ENCODE results near the gene MON2. TPM values are rescaled to one million over a fixed set of nuclear protein-coding genes. Genes with fewer than 3 reads are reported as not detected.

MON2 gene
- total and polyA plus RNA-seq, 4 donors = 11.9 to 175 (median 33.3) TPM

DNA sequence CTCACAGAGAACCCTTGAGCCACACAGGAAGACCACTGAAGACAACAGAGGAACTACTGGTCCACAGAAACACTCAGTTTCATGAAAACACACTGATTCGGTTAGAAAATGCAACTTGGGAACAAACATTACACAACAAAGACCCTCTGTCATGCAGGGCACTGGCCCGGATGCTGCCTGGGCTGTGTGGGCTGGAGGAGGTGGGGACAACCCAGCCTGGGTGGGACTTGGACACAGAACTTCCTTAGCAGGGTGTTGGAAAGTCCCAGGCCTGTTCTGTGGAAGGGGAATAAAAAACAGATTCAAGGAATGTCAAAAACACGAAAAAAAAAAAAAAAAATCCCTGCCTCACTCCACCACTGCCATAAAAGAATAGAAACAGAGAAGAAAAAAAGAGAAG is 181.0 kb downstream of the MON2 start:
- 45 to 50% methylated on average over 3 of the region's 3 CpGs for WGBS, 2 donors
- TF ChIP-seq CTCF (IDR thresholded peaks at IDR 0.05; ENCODE audit: control extremely low read depth, extremely low read depth) = no peak
- peaks cover 0 to 1% (median 0%) of the 10 kb centered on the region in 4 donors for H3K36me3 ChIP-seq (ENCODE audit: control insufficient read depth in 4 of 4, insufficient read depth in 4 of 4, low read length in 4 of 4)
- H3K4me1 ChIP-seq (ENCODE audit: control insufficient read depth in 5 of 5, insufficient read depth in 5 of 5, low read length in 5 of 5) = no peaks in the 10 kb centered on the region
- H3K27me3 ChIP-seq (ENCODE audit: control insufficient read depth in 3 of 3, insufficient read depth in 3 of 3, low read length in 2 of 3) = no peaks in the 10 kb centered on the region
- ATAC-seq (ENCODE audit: insufficient read depth, low FRiP score) = no peak
- DNase-seq = peak in 1 of 3 donors; percentile 9
- no peaks in the 10 kb centered on the region for H3K9me3 ChIP-seq (ENCODE audit: control insufficient read depth in 4 of 4, insufficient read depth in 3 of 4, low read length in 3 of 4)
- no peak overlapping the region for H3K4me3 ChIP-seq
- no peak overlapping the region for H3K9ac ChIP-seq (ENCODE audit: insufficient read depth in 1 of 2, low read length in 2 of 2)
- peak overlapping the region; percentile 14 to 20 for H3K27ac ChIP-seq (ENCODE audit: low read depth in 1 of 2, low read length in 1 of 2)

GRCh38 chr12:62649412-62650138 is 182.9 kb downstream of the MON2 start:
- Histone ChIP-seq H3K4me3 (no peak overlapping the region), H3K9ac (ENCODE audit: insufficient read depth in 1 of 2, low read length in 2 of 2) (no peak overlapping the region), H3K36me3 (ENCODE audit: control insufficient read depth in 4 of 4, insufficient read depth in 4 of 4, low read length in 4 of 4) (peaks cover 0 to 1% (median 0%) of the 10 kb centered on the region in 4 donors), H3K4me1 (ENCODE audit: control insufficient read depth in 5 of 5, insufficient read depth in 5 of 5, low read length in 5 of 5) (peaks cover 0 to 2% (median 0%) of the 10 kb centered on the region in 5 donors), H3K27me3 (ENCODE audit: control insufficient read depth in 3 of 3, insufficient read depth in 3 of 3, low read length in 2 of 3) (no peaks in the 10 kb centered on the region), H3K9me3 (ENCODE audit: control insufficient read depth in 4 of 4, insufficient read depth in 3 of 4, low read length in 3 of 4) (no peaks in the 10 kb centered on the region), H3K27ac (ENCODE audit: low read depth in 1 of 2, low read length in 1 of 2) (no peak overlapping the region)
- DNase-seq (no peak), ATAC-seq (ENCODE audit: insufficient read depth, low FRiP score) (no peak)
- TF ChIP-seq CTCF (IDR thresholded peaks at IDR 0.05; ENCODE audit: control extremely low read depth, extremely low read depth) = no peak
- 83 to 88% methylated on average over 4 of the region's 4 CpGs for WGBS, 2 donors

Small RNA genes within 50 kb of the gene (small RNA-seq; reads per million reads assigned to genes)
- gene MIRLET7I (ENCODE audit: low replicate concordance) (1,467 reads per million, percentile 99 among the genes with 10 or more reads in this experiment), gene RNU6-399P (ENCODE audit: low replicate concordance) (not detected)

Other genes with a start within 250 kb of the MON2 start
- gene USP15, start 206.4 kb upstream of the MON2 start, total RNA-seq = 100 to 1,000 TPM in 1 of 2 donors, 10 to 100 TPM in 1; 77.2 to 143 TPM
- 10 to 100 TPM; 62.0 to 88.0 TPM for gene USP15, start 206.4 kb upstream of the MON2 start, polyA plus RNA-seq

All from lung (tissue), 13 donors.